Measurements from ENCODE around the gene EDC4. TPM values are rescaled to one million over a fixed set of nuclear protein-coding genes. Genes with fewer than 3 reads are reported as not detected.

The EDC4 gene
- total RNA-seq, 1 experiment from 2014 or later: 106 TPM

GRCh38 chr16:67877064-67877463 lies 4.2 kb downstream of the EDC4 start:
- no peak overlapping the region for H2BK5ac ChIP-seq (ENCODE audit: insufficient read length, low read length)
- Mint-ChIP-seq H3K4me1 (peaks cover 11 to 13% of the 10 kb centered on the region in 2 experiments), H3K36me3 (ENCODE audit: insufficient read depth in 1 of 3, low read depth in 3 of 3) (peaks cover 24 to 61% (median 53%) of the 10 kb centered on the region in 3 experiments), H3K4me3 (no peak overlapping the region), H3K9me3 (no peaks in the 10 kb centered on the region), H3K27me3 (ENCODE audit: low read depth) (no peaks in the 10 kb centered on the region), H3K27ac (no peak overlapping the region)
- no peak overlapping the region for H3K18ac ChIP-seq (ENCODE audit: insufficient read length, low read depth, low read length)
- H3K27ac ChIP-seq (ENCODE audit: insufficient read length, low read depth, low read length): no peak overlapping the region
- H2AK5ac ChIP-seq (ENCODE audit: insufficient read length, low read length): no peak overlapping the region
- H3K23me2 ChIP-seq (ENCODE audit: insufficient read length, low read depth, low read length, poor library complexity, severe bottlenecking): peaks cover 13% of the 10 kb centered on the region
- H3K56ac ChIP-seq (ENCODE audit: insufficient read length, low read depth, low read length): no peak overlapping the region
- H4K20me1 ChIP-seq (ENCODE audit: control insufficient read depth, insufficient read depth, insufficient read length): no peaks in the 10 kb centered on the region
- no peak overlapping the region for H3K23ac ChIP-seq (ENCODE audit: insufficient read length, low read depth, low read length)
- H4K8ac ChIP-seq (replicated peaks; ENCODE audit: insufficient read length, low read depth, low read length): no peak overlapping the region
- H3K4ac ChIP-seq (ENCODE audit: low read depth, low read length): no peak overlapping the region
- no CpG with 5 or more reads among the region's 11 CpGs for WGBS (ENCODE audit: extremely low coverage, insufficient read length, low lambda C conversion rate)
- DNase-seq: no peak
- no peak overlapping the region for H3K14ac ChIP-seq (ENCODE audit: insufficient read depth, low read length)
- H3K79me1 ChIP-seq (ENCODE audit: insufficient read depth, low read depth, low read length, poor library complexity, severe bottlenecking): no peaks in the 10 kb centered on the region
- no peaks in the 10 kb centered on the region; the same call in 1 of the 2 replicates for H3K4me1 ChIP-seq (ENCODE audit: insufficient read depth, low read length)
- H2BK20ac ChIP-seq (ENCODE audit: low read depth, low read length, poor library complexity, severe bottlenecking): no peak overlapping the region
- H2BK15ac ChIP-seq (ENCODE audit: low read depth, low read length): no peak overlapping the region
- no peak for TF ChIP-seq CTCF (conservative IDR thresholded peaks at IDR 0.05)
- H4K91ac ChIP-seq (ENCODE audit: insufficient read length, low read depth, low read length): no peak overlapping the region
- no peak overlapping the region for H3K4me2 ChIP-seq (ENCODE audit: insufficient read depth, insufficient read length, low read length)
- peaks cover 2% of the 10 kb centered on the region; the same call in 1 of the 2 replicates for H3K79me2 ChIP-seq (ENCODE audit: insufficient read depth, low read length)
- no peak overlapping the region for H2BK120ac ChIP-seq (ENCODE audit: low read depth, low read length, poor library complexity, severe bottlenecking)
- no peak overlapping the region for H2BK12ac ChIP-seq (ENCODE audit: insufficient read length, low read depth, low read length)
- no peaks in the 10 kb centered on the region for H3K9me3 ChIP-seq (ENCODE audit: control insufficient read depth, low read depth, low read length)
- H3T11ph ChIP-seq (ENCODE audit: low read length): no peak overlapping the region
- no peak overlapping the region for H2AFZ ChIP-seq (ENCODE audit: low read length)
- H3K9ac ChIP-seq (ENCODE audit: extremely low read depth, insufficient read length, low read length): no peak overlapping the region
- H3K27me3 ChIP-seq (ENCODE audit: insufficient read depth, low read length): no peaks in the 10 kb centered on the region
- H4K5ac ChIP-seq (ENCODE audit: insufficient read length, low read depth, low read length): no peak overlapping the region

All from H9 (cell line).